Measurements from ENCODE around the gene GPS1. TPM values are rescaled to one million over a fixed set of nuclear protein-coding genes. Genes with fewer than 3 reads are reported as not detected.

Gene GPS1
- total RNA-seq, 1 donor from 2014 or later: 86.5 TPM

- peak; percentile 68 for ATAC-seq (ENCODE audit: poor library complexity)
- intact Hi-C loops (cut with DNase I): no loop called here
- DNase-seq: peak; percentile 74
Observed at GRCh38 chr17:82013341-82013740, 38.4 kb upstream of the GPS1 start.

GRCh38 chr17:82013772-82014321 is 37.9 kb upstream of the GPS1 start:
- DNase-seq (peak; percentile 64), ATAC-seq (ENCODE audit: poor library complexity) (peak; percentile 72)
- intact Hi-C loops (cut with DNase I): no loop called here

DNA sequence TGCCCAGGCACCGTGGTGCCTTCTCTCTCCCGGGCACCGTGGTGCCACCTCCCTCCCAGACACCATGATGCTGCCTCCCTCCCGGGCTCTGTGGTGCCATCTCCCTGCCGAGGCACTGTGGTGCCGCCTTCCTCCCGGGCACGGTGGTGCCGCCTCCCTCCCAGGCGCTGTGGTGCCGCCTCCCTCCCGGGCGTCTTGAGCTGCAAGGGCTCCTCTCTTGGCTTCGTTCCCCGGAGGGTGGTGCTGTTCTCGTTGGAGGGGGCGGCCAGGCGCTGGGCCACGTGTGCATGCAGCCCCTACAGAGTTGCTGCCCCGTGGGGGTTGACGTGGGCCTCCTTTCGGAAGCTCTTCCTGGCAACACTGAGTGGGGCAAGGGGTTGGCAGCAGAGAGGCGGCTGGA is 37.3 kb upstream of the GPS1 start:
- ATAC-seq (ENCODE audit: poor library complexity): no peak
- intact Hi-C loops (cut with DNase I): no loop called here
- DNase-seq: no peak

GRCh38 chr17:82014971-82015310 is 36.8 kb upstream of the GPS1 start:
- DNase-seq: no peak
- no peak for ATAC-seq (ENCODE audit: poor library complexity)
- intact Hi-C loops (cut with DNase I): no loop called here

DNA sequence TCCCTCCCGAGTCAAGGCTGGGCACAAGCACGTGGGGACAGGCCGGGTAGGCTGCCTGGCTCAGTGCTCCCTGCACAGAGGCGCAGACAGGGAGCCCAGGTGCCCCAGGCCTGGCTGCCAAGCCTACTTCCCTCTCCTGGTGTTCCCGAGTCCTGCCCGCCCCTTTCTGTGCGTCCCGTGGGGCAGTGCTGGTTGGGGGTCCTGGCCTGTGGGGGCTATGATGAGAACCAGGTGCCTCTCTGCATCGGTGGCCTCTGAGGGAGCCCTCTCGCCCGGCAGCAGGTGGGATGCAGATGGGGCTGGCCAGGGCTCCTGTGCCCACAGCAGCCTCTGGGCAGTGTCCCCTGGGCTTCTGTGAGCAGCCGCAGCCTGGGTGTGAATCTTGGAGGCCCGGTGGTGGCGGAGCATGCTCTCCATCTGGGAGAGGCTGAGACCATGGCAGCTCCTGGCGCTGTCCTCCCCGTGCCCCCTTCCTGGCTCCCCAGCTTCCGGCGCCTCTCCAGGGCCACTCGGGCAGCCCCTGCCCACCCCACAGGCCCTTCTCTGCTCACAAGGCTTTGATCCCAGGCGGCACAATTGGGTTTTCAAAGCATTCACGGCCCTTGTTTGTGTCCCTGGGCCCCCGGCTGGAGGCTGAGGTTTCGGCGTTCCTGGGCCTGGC is 36.3 kb upstream of the GPS1 start:
- DNase-seq (no peak), ATAC-seq (ENCODE audit: poor library complexity) (no peak)
- intact Hi-C loops (cut with DNase I): no loop called here

DNA sequence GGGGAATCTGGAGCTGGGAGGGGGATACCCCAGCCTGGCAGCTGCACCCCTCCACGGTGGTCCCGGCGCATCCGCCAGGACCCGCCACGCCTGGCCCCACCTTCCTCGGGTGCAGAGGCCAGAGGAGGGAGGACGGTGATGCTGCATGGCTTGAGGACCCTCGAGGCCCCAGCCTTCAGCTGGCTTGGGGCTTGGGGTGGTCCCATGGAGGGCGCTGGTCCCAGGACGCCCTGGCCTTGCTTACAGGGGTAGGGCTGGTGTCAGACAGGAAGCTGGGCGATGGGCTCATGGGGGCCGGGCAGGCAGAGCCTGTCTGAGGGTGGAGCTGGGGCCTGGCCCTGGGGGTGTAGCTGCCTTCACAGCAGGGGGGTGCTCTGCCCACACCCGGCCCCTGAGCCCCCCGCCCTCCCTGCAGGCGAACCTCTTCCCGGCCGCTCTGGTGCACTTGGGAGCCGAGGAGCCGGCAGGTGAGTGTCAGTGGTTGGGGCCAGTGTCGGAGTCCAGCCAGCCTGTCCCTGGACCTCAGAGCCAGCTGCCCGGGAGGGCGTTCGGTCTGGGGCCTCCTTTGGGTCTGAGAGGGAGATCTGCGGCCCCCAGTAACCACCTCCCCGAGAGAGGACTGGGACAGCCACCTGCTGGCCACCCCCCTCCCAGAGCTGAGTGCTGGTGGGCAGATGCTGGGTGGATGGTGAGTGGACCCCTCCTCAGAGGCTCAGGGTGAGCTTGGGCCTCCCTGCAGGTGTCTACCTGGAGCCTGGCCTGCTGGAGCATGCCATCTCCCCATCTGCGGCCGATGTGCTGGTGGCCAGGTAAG is 35.4 kb upstream of the GPS1 start:
- ATAC-seq (ENCODE audit: poor library complexity): no peak
- intact Hi-C loops (cut with DNase I): no loop called here
- DNase-seq: no peak

GRCh38 chr17:82016875-82017459 is 34.7 kb upstream of the GPS1 start:
- no peak for ATAC-seq (ENCODE audit: poor library complexity)
- no peak for DNase-seq
- intact Hi-C loops (cut with DNase I): no loop called here

- ATAC-seq (ENCODE audit: poor library complexity): no peak
- intact Hi-C loops (cut with DNase I): no loop called here
- DNase-seq: no peak
Observed at GRCh38 chr17:82017612-82018151, 34.0 kb upstream of the GPS1 start.

- ATAC-seq (ENCODE audit: poor library complexity) (no peak), DNase-seq (no peak)
- intact Hi-C loops (cut with DNase I): no loop called here
Observed at GRCh38 chr17:82018152-82018988, 33.3 kb upstream of the GPS1 start.

- DNase-seq: no peak
- no peak for ATAC-seq (ENCODE audit: poor library complexity)
- intact Hi-C loops (cut with DNase I): no loop called here
Observed at GRCh38 chr17:82018989-82019689, 32.6 kb upstream of the GPS1 start.

- no peak for ATAC-seq (ENCODE audit: poor library complexity)
- intact Hi-C loops (cut with DNase I): loop anchor here (2.0 kb wide), 1 partner anchor 61 kb away; no protein-coding TSS in a partner anchor
- DNase-seq: peak; percentile 76
Observed at GRCh38 chr17:82019690-82020571, 31.8 kb upstream of the GPS1 start.

GRCh38 chr17:82020572-82021106 is 31.1 kb upstream of the GPS1 start:
- DNase-seq (no peak), ATAC-seq (ENCODE audit: poor library complexity) (no peak)
- intact Hi-C loops (cut with DNase I): loop anchor here (2.0 kb wide), 1 partner anchor 62 kb away; no protein-coding TSS in a partner anchor

DNA sequence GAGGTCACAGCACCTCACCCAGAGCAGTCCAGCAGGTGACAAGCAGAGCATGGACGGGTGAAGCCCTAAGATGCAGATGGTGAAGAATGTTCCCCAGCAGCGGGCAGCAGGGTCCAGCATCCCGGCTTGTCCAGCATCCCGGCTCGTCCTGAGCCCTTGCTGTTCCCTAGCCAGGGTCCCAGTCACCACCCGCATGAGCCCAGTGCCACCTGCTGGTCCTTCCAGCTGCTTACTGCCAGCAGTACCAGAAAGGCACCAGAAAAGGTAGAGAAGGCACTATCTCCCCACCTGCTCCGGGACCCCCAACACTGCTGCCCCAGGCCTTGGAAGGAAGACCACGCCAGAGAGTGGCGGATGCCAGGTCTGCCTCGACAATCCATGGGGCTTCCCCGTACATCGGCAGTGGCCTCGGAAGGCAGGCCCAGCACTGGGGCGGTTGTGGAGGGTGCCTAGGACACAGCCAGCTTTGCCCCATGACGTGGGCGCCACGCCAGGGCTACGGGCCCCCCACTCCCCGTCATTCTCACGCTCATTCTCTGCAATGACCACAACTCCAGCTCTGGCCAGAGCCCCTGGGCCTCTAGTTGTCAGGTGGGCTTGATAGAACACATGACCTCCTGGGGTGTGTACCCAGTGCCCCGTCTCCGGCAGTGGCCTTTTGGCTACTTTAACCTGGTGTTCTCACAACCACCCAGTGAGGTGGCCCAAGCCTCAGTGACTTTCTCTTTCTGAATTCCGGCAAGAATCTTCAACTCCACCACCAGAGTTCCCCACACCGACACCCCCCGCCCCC is 30.4 kb upstream of the GPS1 start:
- intact Hi-C loops (cut with DNase I): loop anchor here (2.0 kb wide), 1 partner anchor 63 kb away; no protein-coding TSS in a partner anchor
- ATAC-seq (ENCODE audit: poor library complexity) (peak; percentile 30), DNase-seq (peak; percentile 83)

GRCh38 chr17:82021900-82022309 is 29.8 kb upstream of the GPS1 start:
- intact Hi-C loops (cut with DNase I): loop anchor here (2.0 kb wide), 1 partner anchor 63 kb away; no protein-coding TSS in a partner anchor
- DNase-seq (no peak), ATAC-seq (ENCODE audit: poor library complexity) (no peak)

GRCh38 chr17:82022310-82022980 is 29.3 kb upstream of the GPS1 start, which contains the start of gene CENPX:
Gene CENPX (minus strand): TSS chr17:82022878. CDS start chr17:82022861, 17 bp downstream.
- intact Hi-C loops (cut with DNase I): no loop called here
- DNase-seq: no peak
- ATAC-seq (ENCODE audit: poor library complexity): no peak

Data from Right ventricle myocardium superior (tissue), 1 donor.